HG03457 (cell line): ENCODE data around the gene CD320.
"Not testable (repeated sequence)": the region's sequence is repeated elsewhere in the genome, so short reads cannot be mapped to it uniquely, and the experiment has no call there.

Source experiments
- ATAC-seq: cut with Tn5 transposase; IDR thresholded peaks from one replicate; pipeline ENCODE4 v1.9.1; 2021; ENCODE audit warnings: moderate number of reproducible peaks; ENCODE audit not compliant: unreplicated experiment

Gene CD320

GRCh38 chr19:8307965-8308866 is at the start of gene CD320:
CD320 (minus strand) TSS chr19:8308358; CDS start chr19:8308290, 68 bp downstream.
- peak; percentile 50 for ATAC-seq

- ATAC-seq: no peak
Observed at GRCh38 chr19:8357007-8357521, 48.9 kb upstream of the CD320 start.

- ATAC-seq: no peak
Observed at GRCh38 chr19:8355631-8356402, 47.7 kb upstream of the CD320 start.

GRCh38 chr19:8352845-8353244 is 44.7 kb upstream of the CD320 start:
- ATAC-seq: not testable (repeated sequence)

GRCh38 chr19:8352134-8352827 is 44.1 kb upstream of the CD320 start:
- no peak for ATAC-seq

- ATAC-seq: not testable (repeated sequence)
Observed at GRCh38 chr19:8349629-8350372, 41.6 kb upstream of the CD320 start.

- no peak for ATAC-seq
Observed at GRCh38 chr19:8343483-8343844, 35.3 kb upstream of the CD320 start.

GRCh38 chr19:8342684-8343482 is 34.7 kb upstream of the CD320 start, which contains the start of gene KANK3:
KANK3 (minus strand) TSS chr19:8343262; CDS start chr19:8337828, 5,434 bp downstream.
- no peak for ATAC-seq

- ATAC-seq: no peak
Observed at GRCh38 chr19:8342316-8342683, 34.1 kb upstream of the CD320 start.

GRCh38 chr19:8341504-8341903 is 33.3 kb upstream of the CD320 start:
- ATAC-seq: not testable (repeated sequence)

- ATAC-seq: no peak
Observed at GRCh38 chr19:8340341-8341096, 32.4 kb upstream of the CD320 start.

GRCh38 chr19:8338835-8339234 is 30.7 kb upstream of the CD320 start:
- no peak for ATAC-seq

- ATAC-seq: no peak
Observed at GRCh38 chr19:8337728-8338127, 29.6 kb upstream of the CD320 start.

- ATAC-seq: no peak
Observed at GRCh38 chr19:8336660-8337059, 28.5 kb upstream of the CD320 start.

GRCh38 chr19:8336072-8336569 is 28.0 kb upstream of the CD320 start:
- no peak for ATAC-seq

- ATAC-seq: no peak
Observed at GRCh38 chr19:8335343-8336071, 27.3 kb upstream of the CD320 start.

GRCh38 chr19:8334458-8335342 is 26.5 kb upstream of the CD320 start:
- ATAC-seq: no peak
